DMS153 treated with DMSO at 0.1 percent for 48 hours (cell line): ENCODE data around the gene C16orf87.

ENCODE experiments used
- DNase-seq: peaks from one replicate; lab custom pipeline; 2025; ENCODE audit not compliant: unreplicated experiment; lab: John Stamatoyannopoulos, UW

The C16orf87 gene

DNA sequence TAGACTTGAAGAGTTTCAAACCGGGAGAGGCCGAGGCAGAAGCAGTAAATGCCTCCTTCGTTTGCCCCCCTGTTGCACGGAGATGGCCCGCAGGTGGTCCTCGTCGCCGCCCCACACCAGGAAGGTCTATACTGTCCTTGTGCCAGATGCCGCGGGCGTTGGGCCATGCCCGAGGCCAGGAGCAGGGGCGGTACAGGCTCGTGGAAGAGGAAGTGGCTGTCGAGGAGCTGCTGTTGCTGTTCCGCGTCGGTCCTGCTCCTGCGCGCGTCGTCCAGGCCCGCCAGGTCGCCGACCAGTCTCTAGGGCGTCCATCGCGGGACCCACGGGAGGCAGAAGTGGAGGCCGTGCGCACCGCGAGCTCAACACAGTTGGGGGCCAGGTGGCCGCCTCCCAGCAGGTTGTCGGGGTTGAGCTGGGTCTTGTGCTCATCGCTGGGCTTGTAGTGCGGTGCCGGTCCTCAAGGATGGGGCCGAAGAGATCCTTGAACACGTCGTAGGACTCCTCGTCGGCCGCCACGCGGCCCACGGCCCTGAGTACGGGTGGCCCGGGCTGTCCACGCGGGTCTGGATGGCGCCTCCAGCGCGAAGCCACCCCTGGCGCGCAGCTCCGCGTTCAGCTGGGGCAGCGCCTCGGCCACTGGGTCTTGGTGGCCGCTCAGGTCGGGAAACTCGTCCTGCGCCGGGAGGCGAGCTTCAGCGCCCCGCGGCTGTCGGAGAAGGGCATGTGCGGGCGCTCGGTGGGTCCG is 13.1 kb upstream of the C16orf87 start:
- no peak for DNase-seq

DNA sequence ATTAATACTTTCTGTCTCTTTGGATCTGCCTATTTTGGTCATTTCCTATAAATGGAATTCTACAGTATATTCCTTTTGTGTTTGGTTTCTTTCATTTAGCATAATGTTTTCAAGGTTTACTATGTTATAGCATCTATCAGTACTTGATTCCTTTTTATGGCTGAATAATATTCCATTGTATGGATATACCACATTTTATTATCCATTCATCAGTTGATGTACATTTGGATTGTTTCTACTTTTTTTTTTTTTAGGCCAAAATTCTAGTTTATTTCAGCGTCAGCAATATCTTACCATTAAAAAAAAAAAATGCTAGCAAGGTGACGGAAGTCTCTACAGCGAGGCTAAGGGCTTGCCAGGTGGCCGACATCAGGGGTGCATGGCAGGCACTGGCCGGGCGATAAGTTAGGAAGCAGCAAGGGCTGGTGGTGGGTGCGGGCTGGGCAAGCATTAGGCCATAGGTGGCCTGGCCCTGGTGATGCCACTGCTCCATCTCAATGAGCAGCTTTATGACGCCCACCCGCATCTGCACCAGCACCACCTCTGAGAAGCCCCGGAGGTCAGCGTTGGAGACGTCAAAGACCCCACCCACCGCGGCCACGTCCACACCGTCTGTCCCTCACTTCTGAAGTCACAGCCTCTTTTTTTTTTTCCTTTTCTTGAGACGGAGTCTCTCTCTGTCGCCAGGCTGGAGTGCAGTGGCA is 11.4 kb upstream of the C16orf87 start:
- DNase-seq: no peak

DNA sequence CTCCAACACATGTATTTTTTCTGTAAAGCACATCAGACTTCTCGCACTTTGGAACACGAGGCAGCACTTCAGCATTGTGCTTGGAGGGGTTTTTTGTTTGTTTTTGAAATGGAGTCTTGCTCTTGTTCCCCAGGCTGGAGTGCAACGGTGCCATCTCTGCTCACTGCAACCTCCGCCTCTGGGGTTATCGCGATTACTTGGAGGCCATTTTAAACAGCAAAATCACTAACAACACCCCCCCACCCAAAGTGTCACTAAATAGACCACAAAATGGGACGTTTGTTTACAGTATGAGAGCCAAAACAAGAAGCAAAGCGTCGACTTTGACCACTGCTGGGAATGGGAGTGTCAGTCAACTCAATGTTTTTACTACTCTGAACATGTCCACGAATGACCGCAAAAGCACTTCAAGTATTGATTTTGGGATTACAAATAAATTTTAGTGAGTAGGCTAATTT is 9.0 kb upstream of the C16orf87 start:
- no peak for DNase-seq

DNA sequence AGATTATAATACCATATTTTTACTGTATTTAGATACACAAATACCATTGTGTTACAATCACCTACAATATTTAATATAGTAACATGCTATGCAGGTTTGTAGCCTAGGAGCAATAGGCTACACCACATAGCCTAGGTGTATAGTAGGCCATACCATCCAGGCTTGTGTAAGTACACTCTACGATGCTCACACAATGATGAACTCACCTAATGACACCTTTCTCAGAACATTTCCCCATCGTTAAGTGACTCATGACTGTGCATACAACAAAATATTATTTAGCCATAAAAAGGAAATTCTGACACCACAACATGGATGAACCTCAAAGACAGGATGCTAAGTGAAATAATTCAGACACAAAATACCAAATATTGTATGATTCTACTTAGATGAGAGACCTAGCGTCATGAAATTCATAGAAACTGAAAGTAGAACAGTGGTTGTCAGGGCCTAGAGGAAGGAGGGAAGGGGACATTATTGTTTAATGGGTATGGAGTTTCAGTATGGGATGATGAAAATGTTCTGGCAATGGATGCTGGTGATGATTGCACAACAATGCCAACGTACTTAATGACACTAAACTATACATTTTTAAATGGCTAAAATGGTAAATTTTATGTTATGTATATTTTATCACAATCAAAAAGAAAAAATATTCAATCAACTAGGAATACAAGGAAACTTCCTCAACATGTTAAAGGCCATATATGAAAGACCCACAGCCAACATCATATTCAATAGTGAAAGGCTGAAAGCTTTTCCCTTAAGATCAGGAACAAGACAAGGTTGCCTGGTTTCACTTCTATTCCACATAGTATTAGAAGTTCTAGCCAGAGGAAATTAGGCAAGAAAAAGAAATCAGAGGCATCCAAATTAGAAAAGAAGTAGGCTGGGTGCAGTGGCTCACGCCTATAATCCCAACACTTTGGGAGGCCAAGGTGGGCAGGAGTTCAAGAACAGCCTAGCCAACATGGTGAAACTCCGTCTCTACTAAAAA is 5.9 kb upstream of the C16orf87 start:
- DNase-seq: no peak

DNA sequence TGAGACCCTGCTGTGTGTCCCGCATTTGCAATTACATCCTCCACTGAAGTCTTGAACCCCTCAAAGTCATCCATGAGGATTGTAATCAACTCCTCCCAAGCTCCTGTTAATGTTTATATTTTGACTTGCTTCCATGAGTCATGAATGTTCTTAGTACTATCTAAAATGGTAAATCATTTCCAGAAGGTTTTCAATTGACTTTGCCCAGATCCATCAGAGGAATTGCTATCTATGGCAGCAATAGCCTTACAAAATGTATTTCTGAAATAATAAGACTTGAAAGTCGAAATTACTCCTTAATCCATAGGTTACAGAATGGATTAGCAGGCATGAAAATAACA is 2.5 kb upstream of the C16orf87 start:
- no peak for DNase-seq

DNA sequence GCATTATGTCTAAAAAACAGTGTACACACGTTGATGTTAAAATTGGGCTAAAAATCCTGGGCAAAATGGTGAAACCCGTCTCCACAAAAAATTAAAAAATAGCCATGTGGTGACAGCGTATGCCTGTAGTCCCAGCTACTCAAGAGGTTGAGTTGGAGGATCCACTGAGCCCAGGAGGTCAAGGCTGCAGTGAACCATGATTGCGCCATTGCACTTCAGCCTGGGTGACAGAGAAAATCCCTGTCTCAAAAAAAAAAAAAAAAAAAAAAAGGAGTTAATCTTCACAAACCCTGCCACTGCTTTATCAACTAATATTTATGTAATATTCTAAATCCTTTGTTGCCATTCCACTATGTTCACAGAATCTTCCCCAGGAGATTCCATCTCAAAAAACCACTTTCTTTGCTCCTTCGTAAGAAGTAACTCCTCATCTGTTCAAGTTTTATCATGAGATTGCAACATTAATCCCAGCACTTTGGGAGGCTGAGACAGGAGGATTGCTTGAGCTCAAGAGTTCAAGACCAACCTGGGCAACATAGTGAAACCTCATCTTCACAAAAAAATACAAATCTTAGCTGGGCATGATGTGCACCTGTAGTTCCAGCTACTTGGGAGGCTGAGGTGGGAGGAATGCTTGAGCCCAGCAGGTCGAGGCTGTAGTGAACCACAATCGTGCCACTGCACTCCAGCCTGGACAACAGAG is 1.9 kb upstream of the C16orf87 start:
- no peak for DNase-seq

DNA sequence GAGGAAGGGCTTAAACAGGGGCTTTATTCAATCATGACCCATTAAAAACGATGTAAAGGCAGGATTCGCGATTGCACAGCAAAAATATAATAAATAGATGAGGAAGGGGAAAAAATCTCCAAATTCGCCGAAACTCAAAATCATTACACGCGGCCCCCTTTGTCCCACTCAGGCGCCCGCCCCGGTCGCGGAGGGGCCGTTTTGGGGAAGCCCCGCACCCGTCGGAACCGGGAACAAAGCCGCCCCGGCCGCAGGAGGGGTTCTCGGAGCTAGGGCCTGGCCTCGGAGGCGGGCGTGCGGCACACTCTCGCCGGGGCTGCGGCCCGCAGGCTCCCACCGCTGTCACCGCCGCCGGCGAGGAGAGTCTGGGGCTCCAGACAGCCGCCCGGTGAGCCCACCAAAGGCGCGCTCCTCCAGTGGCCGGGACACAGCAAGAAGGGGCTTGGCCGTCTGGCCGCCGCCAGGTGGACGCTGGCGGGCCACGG is 521 bp downstream of the C16orf87 start:
- no peak for DNase-seq

DNA sequence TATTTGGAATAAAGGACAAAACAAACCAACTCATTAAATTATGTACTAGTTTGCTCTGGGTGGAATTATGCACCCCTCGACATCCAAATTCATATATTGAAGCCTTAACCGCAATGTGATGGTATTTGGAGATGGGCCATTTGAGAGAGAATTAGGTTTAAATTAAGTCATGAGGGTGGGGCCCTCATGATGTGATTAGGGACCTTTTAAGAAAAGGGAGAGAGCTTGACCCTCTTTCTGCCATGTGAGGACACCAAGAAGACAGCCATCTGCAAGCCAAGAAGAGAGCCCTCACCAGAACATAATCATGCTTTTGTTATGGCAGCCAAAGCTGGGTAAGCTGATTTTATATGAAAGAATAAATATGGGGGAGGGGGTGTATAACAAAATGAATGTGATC is 2.0 kb downstream of the C16orf87 start:
- no peak for DNase-seq

DNA sequence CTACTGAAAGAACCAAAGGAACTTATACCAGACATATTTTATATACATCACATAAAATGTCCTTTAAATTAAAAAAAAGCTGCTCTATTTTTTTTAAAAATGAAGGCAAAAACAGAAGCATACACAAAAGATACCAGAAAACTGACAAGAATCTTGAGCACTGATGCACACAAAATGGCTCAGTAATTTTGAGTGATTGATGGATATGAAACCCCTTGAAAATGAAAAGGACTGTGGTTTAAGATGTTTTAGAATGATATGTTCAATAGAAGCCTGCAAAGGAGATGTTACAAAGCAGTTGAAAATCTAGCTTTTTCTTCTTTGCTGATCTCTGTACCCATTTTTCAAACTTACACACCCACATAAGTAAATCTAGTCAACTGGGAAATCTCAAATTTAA is 2.7 kb downstream of the C16orf87 start:
- DNase-seq: no peak

DNA sequence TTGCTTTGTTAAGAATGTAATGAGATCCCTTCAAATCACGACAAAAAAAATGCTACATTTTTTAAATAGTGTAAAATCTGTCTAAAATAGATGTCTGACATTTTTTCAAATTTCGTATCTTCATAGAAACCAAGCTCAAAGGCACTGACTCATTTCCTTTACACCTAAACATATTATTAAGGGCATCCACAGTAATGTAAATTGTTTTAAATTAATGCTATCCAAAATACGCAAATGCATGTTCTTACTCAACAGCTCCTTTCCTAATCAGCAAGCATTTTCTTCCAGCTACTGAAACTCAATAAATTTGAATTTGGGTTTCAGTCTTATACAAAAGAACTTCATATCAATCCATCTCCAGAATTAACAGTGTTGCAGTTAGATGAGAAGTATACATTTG is 4.3 kb downstream of the C16orf87 start:
- no peak for DNase-seq

DNA sequence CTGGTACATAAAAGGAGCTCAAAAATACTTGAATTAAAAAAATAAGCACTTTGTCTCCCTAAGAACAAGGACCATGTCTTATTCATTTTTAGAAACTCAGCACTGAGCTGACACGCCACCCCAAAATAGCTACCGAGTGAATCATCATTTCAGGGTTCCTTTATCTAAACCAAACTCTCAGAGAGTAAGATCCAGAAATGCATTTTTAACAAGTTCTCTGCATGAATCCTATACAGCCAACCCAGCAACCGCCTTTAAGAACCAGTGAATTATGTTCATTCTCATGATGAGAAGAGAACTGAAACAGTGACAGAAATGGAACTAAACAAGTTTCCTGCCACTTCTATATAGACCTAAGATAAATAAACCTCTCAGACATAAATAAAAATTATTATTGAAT is 8.7 kb downstream of the C16orf87 start:
- DNase-seq: no peak

DNA sequence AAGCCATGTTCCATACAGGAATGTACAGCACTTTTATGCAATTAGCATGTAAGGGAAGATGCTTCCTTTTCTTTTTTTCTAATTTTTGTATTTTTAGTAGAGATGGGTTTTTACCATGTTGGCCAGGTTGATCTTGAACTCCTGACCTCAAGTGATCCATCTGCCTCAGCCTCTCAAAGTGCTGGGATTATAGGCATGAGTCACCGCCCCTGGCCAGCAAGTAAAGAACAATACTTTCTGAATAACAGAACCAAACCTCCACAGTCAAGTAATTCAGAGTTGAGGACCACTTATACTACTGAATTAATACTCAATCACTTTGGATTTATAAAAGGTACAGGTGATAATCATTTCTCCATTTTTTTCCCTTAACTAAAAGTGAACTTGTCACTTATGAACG is 13.0 kb downstream of the C16orf87 start:
- DNase-seq: no peak

DNA sequence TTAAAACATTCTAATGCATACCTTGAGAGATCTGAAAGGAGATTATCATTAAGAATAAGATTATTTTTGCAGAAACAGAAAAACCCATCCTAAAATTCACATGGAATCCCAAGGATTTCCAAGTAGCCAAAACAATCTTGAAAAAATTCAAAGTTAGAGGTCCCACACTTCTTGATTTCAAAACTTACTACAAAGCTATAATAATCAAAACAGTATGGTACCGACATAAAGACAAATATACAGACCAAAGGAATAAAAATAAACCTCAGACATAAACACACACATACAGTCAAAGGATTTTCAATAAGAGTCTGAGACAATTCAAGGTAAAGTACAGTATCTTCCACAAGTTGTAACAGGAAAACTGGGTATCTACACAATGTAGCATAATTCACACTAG is 16.2 kb downstream of the C16orf87 start:
- no peak for DNase-seq

DNA sequence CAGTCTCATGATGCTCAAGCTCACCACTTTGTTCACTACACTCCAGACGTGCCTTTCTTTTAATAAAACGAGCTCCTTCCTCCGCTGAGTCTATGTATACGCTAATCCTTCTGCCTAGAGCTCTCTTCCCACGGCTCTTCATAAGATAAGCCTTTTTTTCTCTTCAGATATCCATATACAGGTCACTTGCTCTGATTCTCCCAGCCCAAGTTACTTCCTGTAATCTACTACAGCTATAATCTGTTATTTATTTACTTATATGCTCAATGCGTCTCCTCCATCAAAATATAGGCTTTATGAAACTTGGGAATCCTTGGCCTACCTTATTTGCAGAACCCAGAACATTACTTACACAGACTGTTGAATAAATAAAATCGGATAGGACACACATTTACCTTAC is 17.4 kb downstream of the C16orf87 start:
- DNase-seq: no peak

DNA sequence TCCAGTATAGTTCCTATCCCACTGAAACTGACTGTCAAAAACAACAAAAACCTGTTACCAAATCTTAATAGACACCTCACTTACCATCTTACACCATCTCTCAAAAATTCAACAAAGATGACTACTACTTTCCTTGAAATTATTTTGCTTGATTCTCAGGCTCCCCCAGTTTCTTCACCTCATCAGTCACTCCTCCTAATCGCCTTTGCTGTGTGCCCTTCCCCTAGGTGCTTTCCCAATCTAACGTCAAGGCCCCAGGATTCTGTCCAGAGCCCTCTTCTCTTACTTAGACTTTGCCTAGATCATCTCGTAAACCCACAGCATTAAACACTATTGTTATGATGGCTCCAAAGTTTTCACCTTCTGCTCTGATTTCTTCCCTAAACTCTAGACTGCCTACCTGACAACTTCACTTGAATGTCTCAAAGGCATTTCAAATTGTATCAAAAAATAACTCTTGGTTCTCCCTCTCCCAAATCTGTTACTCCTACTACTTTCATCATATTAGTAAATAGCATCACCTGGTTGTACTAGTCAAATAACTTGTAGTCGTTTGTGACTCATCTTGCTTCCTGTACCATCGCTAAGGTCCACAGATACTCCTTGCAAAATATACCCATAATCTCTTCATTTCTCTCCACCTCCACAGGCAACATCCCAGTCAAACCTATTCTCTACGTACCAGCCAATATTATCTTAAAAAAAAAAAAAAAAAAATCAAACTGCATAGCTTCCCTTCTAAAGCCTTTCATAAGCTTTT is 18.0 kb downstream of the C16orf87 start:
- no peak for DNase-seq

DNA sequence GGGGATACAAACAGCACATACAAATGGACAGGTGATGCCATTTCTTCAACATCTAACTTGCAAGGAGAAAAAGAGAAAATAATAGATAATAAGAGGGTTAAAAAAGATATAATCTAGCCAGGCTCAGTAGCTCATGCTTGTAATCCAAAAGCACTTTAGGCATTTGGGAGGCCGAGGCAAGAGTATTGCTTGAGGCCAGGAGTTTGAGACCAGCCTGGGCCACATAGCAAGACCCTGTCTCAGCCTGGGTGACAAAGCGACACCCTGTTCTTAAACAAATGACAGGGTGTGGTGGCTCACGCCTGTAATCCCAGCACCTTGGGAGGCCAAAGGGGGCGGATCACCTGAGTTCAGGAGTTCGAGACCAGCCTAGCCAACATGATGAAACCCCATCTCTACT is 19.3 kb downstream of the C16orf87 start:
- no peak for DNase-seq

DNA sequence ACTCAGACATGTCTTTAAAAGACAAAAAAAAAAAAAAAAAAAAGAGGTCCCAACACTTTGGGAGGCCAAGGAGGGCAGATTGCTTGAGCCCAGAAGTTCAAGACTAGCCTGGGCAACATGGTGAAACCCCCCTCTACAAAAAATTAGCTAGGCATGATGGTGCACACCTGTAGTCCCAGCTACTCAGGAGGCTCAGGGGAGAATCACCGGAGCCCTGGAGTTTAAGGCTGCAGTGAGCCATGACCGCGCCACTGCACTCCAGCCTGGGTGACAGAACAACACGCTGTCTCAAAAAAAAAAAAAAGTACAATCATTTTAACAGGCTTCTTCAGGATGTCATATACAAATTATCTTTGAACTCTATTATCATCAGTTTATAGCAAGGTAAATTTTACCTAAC is 22.0 kb downstream of the C16orf87 start:
- no peak for DNase-seq

DNA sequence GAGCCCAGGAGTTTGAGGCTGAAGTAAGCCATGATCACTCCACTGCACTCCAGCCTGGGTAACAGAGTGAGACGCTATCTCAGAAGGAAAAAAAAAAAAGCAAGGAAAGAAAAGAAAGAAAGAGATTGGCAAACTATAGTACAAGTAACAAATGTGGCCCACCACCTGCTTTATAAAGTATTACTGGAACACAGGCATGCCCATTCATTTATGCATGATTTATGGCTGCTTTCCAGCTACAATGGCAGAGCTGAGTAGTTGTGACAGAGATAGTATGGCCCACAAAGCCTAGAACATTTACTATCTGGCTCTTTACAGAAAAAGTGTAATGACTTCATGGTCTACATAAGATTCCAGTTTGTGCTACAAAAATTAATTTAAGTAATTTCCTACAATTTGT is 23.6 kb downstream of the C16orf87 start:
- DNase-seq: no peak

DNA sequence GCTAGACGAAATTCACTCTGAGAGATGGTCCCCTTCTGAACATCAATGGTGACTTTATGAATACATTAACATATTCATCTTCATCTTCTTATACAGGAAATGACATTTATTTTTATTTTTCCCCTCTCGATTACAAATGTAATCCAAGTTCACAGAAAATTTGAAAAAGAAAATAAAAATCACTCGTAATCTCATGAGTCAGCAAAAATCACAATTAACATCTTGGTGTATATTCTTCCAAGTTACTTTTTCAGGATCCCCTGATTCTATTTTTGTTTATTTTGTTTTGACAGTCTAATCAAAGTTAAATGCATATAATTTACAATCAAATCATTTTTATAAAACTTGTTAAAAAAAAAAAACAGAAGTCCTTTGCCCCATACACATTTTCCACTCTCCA is 27.6 kb downstream of the C16orf87 start:
- DNase-seq: no peak

DNA sequence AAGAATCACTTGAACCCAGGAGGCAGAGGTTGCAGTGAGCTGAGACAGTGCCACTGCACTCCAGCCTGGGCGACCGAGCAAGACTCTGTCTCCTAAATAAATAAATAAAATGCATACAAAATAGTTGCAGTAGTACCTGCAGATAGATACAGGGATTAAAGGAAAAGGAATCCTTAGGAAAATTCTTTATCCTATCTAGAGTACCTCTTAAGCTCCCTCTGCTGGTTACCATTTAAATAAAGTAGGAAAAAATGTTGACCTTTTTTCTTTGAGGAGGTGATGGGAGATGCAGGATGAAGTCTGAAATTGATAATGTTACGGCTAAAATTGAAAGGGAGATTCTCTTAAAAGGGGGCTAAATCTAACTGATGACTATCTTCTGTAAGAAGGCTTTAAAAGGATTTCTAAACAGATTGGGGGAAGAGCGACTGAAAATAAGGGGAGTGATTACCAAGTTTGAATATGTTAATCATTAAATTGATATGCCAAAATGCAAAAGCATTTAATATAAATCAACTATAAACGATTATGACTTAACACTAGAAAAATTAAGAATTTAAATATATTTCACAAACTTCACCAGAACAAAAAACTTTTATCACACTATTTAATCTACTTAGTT is 29.4 kb downstream of the C16orf87 start:
- no peak for DNase-seq
